ENCODE data around the gene PIP5K1B. TPM values are rescaled to one million over a fixed set of nuclear protein-coding genes. Genes with fewer than 3 reads are reported as not detected.

PIP5K1B gene
- total and polyA plus RNA-seq, 2 donors (not counting 1 experiment from before 2014, with no cell fraction given) = under 0.01 to 0.03 TPM

- H3K36me3 ChIP-seq (ENCODE audit: control insufficient read depth, insufficient read depth, low read length) = no peaks in the 10 kb centered on the region
- H3K4me3 ChIP-seq (replicated peaks in 1 of 4; ENCODE audit: control extremely low read depth in 1 of 4, insufficient read depth in 1 of 4, low read depth in 3 of 4, low read length in 4 of 4) = no peak overlapping the region
- no peak for DNase-seq (ENCODE audit: low read depth in 2 of 2)
- no peak overlapping the region for H2AFZ ChIP-seq (ENCODE audit: low read length)
- H3K27me3 ChIP-seq (ENCODE audit: control insufficient read depth, insufficient read depth, low read length) = no peaks in the 10 kb centered on the region
- TF ChIP-seq EZH2 (IDR thresholded peaks at IDR 0.05; ENCODE audit: low read length, missing control alignments) = no peak
- TF ChIP-seq, protein P1, sequence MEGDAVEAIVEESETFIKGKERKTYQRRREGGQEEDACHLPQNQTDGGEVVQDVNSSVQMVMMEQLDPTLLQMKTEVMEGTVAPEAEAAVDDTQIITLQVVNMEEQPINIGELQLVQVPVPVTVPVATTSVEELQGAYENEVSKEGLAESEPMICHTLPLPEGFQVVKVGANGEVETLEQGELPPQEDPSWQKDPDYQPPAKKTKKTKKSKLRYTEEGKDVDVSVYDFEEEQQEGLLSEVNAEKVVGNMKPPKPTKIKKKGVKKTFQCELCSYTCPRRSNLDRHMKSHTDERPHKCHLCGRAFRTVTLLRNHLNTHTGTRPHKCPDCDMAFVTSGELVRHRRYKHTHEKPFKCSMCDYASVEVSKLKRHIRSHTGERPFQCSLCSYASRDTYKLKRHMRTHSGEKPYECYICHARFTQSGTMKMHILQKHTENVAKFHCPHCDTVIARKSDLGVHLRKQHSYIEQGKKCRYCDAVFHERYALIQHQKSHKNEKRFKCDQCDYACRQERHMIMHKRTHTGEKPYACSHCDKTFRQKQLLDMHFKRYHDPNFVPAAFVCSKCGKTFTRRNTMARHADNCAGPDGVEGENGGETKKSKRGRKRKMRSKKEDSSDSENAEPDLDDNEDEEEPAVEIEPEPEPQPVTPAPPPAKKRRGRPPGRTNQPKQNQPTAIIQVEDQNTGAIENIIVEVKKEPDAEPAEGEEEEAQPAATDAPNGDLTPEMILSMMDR (conservative IDR thresholded peaks at IDR 0.05 in 1 of 2, IDR thresholded peaks at IDR 0.05 in 1 of 2; ENCODE audit: low read depth in 1 of 2, low read length in 2 of 2) = peak in 1 of 2 donors; percentile 1
- H3K27ac ChIP-seq (ENCODE audit: insufficient read depth, low read length) = no peak overlapping the region
- no peaks in the 10 kb centered on the region for H4K20me1 ChIP-seq (ENCODE audit: control insufficient read depth, extremely low read depth, insufficient read depth, low read length)
- H3K9me3 ChIP-seq (ENCODE audit: control insufficient read depth, insufficient read depth, low read depth, low read length) = no peaks in the 10 kb centered on the region
- no peak overlapping the region for H3K4me2 ChIP-seq (ENCODE audit: extremely low read depth, insufficient read depth, low read length)
- no peak overlapping the region for H3K9ac ChIP-seq (ENCODE audit: insufficient read depth, low read length)
- no peaks in the 10 kb centered on the region for H3K4me1 ChIP-seq (ENCODE audit: control insufficient read depth, extremely low read depth, insufficient read depth, low read length)
- H3K79me2 ChIP-seq (ENCODE audit: control insufficient read depth, insufficient read depth, low read length) = no peaks in the 10 kb centered on the region
Observed at GRCh38 chr9:68678430-68678829, 26.6 kb upstream of the PIP5K1B start.

DNA sequence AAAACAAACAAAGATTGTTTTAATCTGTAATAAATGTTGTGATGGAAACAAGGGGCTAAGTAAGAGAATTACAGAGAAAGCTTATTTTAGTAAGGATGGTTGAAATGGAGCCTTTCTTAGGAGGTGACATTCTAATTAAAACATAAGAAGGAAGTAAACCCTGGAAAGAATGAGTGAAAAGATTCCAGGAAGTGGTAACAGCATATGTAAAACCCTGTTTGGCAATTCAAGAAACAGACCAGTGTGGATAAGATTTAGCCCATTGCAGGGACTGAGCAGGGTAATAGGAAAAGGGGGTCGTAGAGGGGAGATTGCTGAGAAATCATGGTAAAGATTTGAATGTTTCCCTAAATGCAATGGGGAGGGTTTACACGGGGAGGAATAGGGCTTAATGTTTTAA, 21.6 kb upstream of the PIP5K1B start:
- H3K9me3 ChIP-seq (ENCODE audit: control insufficient read depth, insufficient read depth, low read depth, low read length) = no peaks in the 10 kb centered on the region
- DNase-seq (ENCODE audit: low read depth in 2 of 2) = no peak
- H3K79me2 ChIP-seq (ENCODE audit: control insufficient read depth, insufficient read depth, low read length) = no peaks in the 10 kb centered on the region
- no peak overlapping the region for H3K4me2 ChIP-seq (ENCODE audit: extremely low read depth, insufficient read depth, low read length)
- no peaks in the 10 kb centered on the region for H3K36me3 ChIP-seq (ENCODE audit: control insufficient read depth, insufficient read depth, low read length)
- TF ChIP-seq, protein P1 (conservative IDR thresholded peaks at IDR 0.05 in 1 of 2, IDR thresholded peaks at IDR 0.05 in 1 of 2; ENCODE audit: low read depth in 1 of 2, low read length in 2 of 2) = no peak
- no peak for TF ChIP-seq EZH2 (IDR thresholded peaks at IDR 0.05; ENCODE audit: low read length, missing control alignments)
- H3K27me3 ChIP-seq (ENCODE audit: control insufficient read depth, insufficient read depth, low read length) = no peaks in the 10 kb centered on the region
- no peak overlapping the region for H3K4me3 ChIP-seq (replicated peaks in 1 of 4; ENCODE audit: control extremely low read depth in 1 of 4, insufficient read depth in 1 of 4, low read depth in 3 of 4, low read length in 4 of 4)
- no peak overlapping the region for H3K9ac ChIP-seq (ENCODE audit: insufficient read depth, low read length)
- H2AFZ ChIP-seq (ENCODE audit: low read length) = no peak overlapping the region
- no peaks in the 10 kb centered on the region for H3K4me1 ChIP-seq (ENCODE audit: control insufficient read depth, extremely low read depth, insufficient read depth, low read length)
- no peaks in the 10 kb centered on the region for H4K20me1 ChIP-seq (ENCODE audit: control insufficient read depth, extremely low read depth, insufficient read depth, low read length)
- no peak overlapping the region for H3K27ac ChIP-seq (ENCODE audit: insufficient read depth, low read length)

DNA sequence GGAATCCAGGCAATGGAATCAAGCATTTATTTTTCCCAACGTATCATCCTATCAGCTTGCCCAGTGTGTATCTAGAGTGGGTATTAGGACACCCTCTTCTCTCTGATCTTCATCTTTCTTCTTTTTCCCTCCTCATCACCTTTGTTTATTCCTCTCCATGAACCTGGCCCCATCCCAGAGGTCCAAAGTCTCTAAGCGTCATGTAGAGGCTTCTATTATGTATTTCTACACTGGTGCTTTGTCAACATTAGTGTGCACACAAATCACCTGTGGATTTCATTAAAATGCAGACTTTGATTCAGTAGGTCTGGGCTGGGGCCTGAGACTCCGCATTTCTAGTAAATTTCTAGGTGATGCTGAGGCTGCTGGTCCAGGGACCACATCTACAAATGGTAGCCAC, 19.8 kb upstream of the PIP5K1B start:
- Histone ChIP-seq H3K4me1 (ENCODE audit: control insufficient read depth, extremely low read depth, insufficient read depth, low read length) (no peaks in the 10 kb centered on the region), H3K27ac (ENCODE audit: insufficient read depth, low read length) (no peak overlapping the region), H3K27me3 (ENCODE audit: control insufficient read depth, insufficient read depth, low read length) (no peaks in the 10 kb centered on the region), H3K4me2 (ENCODE audit: extremely low read depth, insufficient read depth, low read length) (no peak overlapping the region), H3K4me3 (replicated peaks in 1 of 4; ENCODE audit: control extremely low read depth in 1 of 4, insufficient read depth in 1 of 4, low read depth in 3 of 4, low read length in 4 of 4) (no peak overlapping the region), H3K9me3 (ENCODE audit: control insufficient read depth, insufficient read depth, low read depth, low read length) (no peaks in the 10 kb centered on the region), H3K9ac (ENCODE audit: insufficient read depth, low read length) (no peak overlapping the region), H3K79me2 (ENCODE audit: control insufficient read depth, insufficient read depth, low read length) (no peaks in the 10 kb centered on the region), H4K20me1 (ENCODE audit: control insufficient read depth, extremely low read depth, insufficient read depth, low read length) (no peaks in the 10 kb centered on the region), H2AFZ (ENCODE audit: low read length) (no peak overlapping the region), H3K36me3 (ENCODE audit: control insufficient read depth, insufficient read depth, low read length) (no peaks in the 10 kb centered on the region)
- TF ChIP-seq, protein P1 (conservative IDR thresholded peaks at IDR 0.05 in 1 of 2, IDR thresholded peaks at IDR 0.05 in 1 of 2; ENCODE audit: low read depth in 1 of 2, low read length in 2 of 2) = no peak
- TF ChIP-seq EZH2 (IDR thresholded peaks at IDR 0.05; ENCODE audit: low read length, missing control alignments) = no peak
- no peak for DNase-seq (ENCODE audit: low read depth in 2 of 2)

Data from fibroblast of lung (primary cell).